Neuronal stem cell (in vitro differentiated cells): ENCODE data around the gene TYMP.
"Not testable (repeated sequence)": the region's sequence is repeated elsewhere in the genome, so short reads cannot be mapped to it uniquely, and the experiment has no call there.

Experiments
- DNase-seq: peaks from one replicate; pipeline ENCODE4 v3.0.0-alpha.2; 2013; ENCODE audit warnings: low spot score
- H2AFZ ChIP-seq: one replicate; pipeline ENCODE4 v1.6.1; 2013; ENCODE audit warnings: mild to moderate bottlenecking, low read length, inconsistent platforms
- H2AK5ac ChIP-seq: 2 replicates; pipeline ENCODE4 v1.6.1; 2013; ENCODE audit warnings: low read depth, mild to moderate bottlenecking, inconsistent platforms, low read length, moderate library complexity, mixed read lengths
- H2BK120ac ChIP-seq: 2 replicates; pipeline ENCODE4 v1.6.1; 2013; ENCODE audit warnings: low read depth, mild to moderate bottlenecking, inconsistent platforms, low read length, moderate library complexity, mixed read lengths
- H2BK12ac ChIP-seq: one replicate; pipeline ENCODE4 v1.6.1; 2013; ENCODE audit warnings: low read length, inconsistent platforms
- H2BK15ac ChIP-seq: 2 replicates; pipeline ENCODE4 v1.6.1; 2013; ENCODE audit warnings: mild to moderate bottlenecking, low read length, inconsistent platforms, mixed read lengths
- H2BK5ac ChIP-seq: one replicate; pipeline ENCODE4 v1.6.1; 2013; ENCODE audit warnings: inconsistent platforms, mild to moderate bottlenecking, low read length, moderate library complexity
- H3K14ac ChIP-seq: one replicate; pipeline ENCODE4 v1.6.1; 2013; ENCODE audit warnings: low read length, inconsistent platforms
- H3K18ac ChIP-seq: 2 replicates; pipeline ENCODE4 v1.6.1; 2013; ENCODE audit warnings: low read length, inconsistent platforms
- H3K23ac ChIP-seq: 2 replicates; pipeline ENCODE4 v1.6.1; 2013; ENCODE audit warnings: low read depth, mild to moderate bottlenecking, mixed read lengths, low read length, inconsistent platforms; ENCODE audit not compliant: poor library complexity
- H3K27ac ChIP-seq: replicated peaks from 3 replicates; pipeline ENCODE4 v1.5.1; 2013; ENCODE audit warnings: low read length, inconsistent platforms
- H3K27me3 ChIP-seq, 3 experiments: 2 replicates each; pipeline ENCODE4 v1.6.1; 2013; ENCODE audit warnings: low read length in 3 of 3, mild to moderate bottlenecking in 2 of 3, inconsistent platforms in 1 of 3, low read depth in 1 of 3, mixed read lengths in 1 of 3, moderate library complexity in 1 of 3; ENCODE audit not compliant: control insufficient read depth in 3 of 3, insufficient read depth in 3 of 3
- H3K36me3 ChIP-seq, 2 donors: replicated peaks in 1 of 2; 2 replicates each; pipeline ENCODE4 v1.6.1; 2013; ENCODE audit warnings: low read length in 2 of 2; ENCODE audit not compliant: control insufficient read depth in 2 of 2, insufficient read depth in 2 of 2
- H3K4ac ChIP-seq: 2 replicates; pipeline ENCODE4 v1.6.1; 2013; ENCODE audit warnings: inconsistent platforms, mild to moderate bottlenecking, low read length, moderate library complexity
- H3K4me1 ChIP-seq, 2 donors: 1 replicate in 1 of 2; 2 replicates in 1 of 2; pipeline ENCODE4 v1.6.1; 2013; ENCODE audit warnings: low read length in 2 of 2, low read depth in 1 of 2; ENCODE audit not compliant: control insufficient read depth in 2 of 2, insufficient read depth in 1 of 2
- H3K4me2 ChIP-seq: one replicate; pipeline ENCODE4 v1.6.1; 2013; ENCODE audit warnings: mild to moderate bottlenecking, low read length, inconsistent platforms; ENCODE audit not compliant: insufficient read depth, poor library complexity, severe bottlenecking
- H3K4me3 ChIP-seq, 2 donors: 2 replicates each; pipeline ENCODE4 v1.5.1; 2013; ENCODE audit warnings: low read length in 2 of 2, mild to moderate bottlenecking in 2 of 2, inconsistent platforms in 1 of 2, moderate library complexity in 1 of 2
- H3K79me1 ChIP-seq: one replicate; pipeline ENCODE4 v1.6.1; 2013; ENCODE audit warnings: low read depth, mild to moderate bottlenecking, inconsistent platforms, low read length, moderate library complexity
- H3K9ac ChIP-seq: one replicate; pipeline ENCODE4 v1.6.1; 2013; ENCODE audit warnings: mild to moderate bottlenecking, low read depth, low read length, inconsistent platforms; ENCODE audit not compliant: poor library complexity
- H3K9me3 ChIP-seq, 2 donors: replicated peaks in 1 of 2; 2 replicates each; pipeline versions ENCODE3 to v1.6.1; 2013; ENCODE audit warnings: low read length in 2 of 2, mild to moderate bottlenecking in 2 of 2, inconsistent platforms in 1 of 2, low read depth in 1 of 2, mixed read lengths in 1 of 2, moderate library complexity in 1 of 2; ENCODE audit not compliant: control insufficient read depth in 2 of 2, insufficient read depth in 1 of 2
- H4K8ac ChIP-seq: one replicate; pipeline ENCODE4 v1.6.1; 2013; ENCODE audit warnings: low read depth, mild to moderate bottlenecking, inconsistent platforms, low read length, moderate library complexity
- H4K91ac ChIP-seq: one replicate; pipeline ENCODE4 v1.6.1; 2013; ENCODE audit warnings: low read length, low read depth, mild to moderate bottlenecking, inconsistent platforms; ENCODE audit not compliant: poor library complexity
- WGBS, 2 donors: extraction: QIAGEN DNeasy Blood & Tissue Kit; methylation state at CpG; one replicate each; pipeline ENCODE4 v1.1.7; 2013; ENCODE audit warnings: missing lambda C conversion rate in 2 of 2, mixed read lengths in 1 of 2; ENCODE audit not compliant: insufficient read length in 2 of 2, insufficient replicate concordance in 1 of 2; ENCODE audit errors: extremely low coverage in 2 of 2; 5-methylcytosine and 5-hydroxymethylcytosine counted together

The TYMP gene

GRCh38 chr22:50544078-50544745, 14.4 kb upstream of the TYMP start:
- peak overlapping the region; percentile 76 for H2AFZ ChIP-seq
- H3K4me3 ChIP-seq = peak overlapping the region in 1 of 2 donors; percentile 51
- H2BK15ac ChIP-seq = no peak overlapping the region
- no peak overlapping the region for H2AK5ac ChIP-seq
- H3K23ac ChIP-seq = peak overlapping the region; percentile 31
- H3K79me1 ChIP-seq = no peaks in the 10 kb centered on the region
- no peak overlapping the region for H3K9ac ChIP-seq
- H3K27me3 ChIP-seq = peaks cover 0 to 19% (median 13%) of the 10 kb centered on the region in 3 experiments
- H3K14ac ChIP-seq = no peak overlapping the region
- no CpG with 5 or more reads among the region's 52 CpGs for WGBS, 2 donors
- no peaks in the 10 kb centered on the region for H3K9me3 ChIP-seq
- H3K27ac ChIP-seq = no peak overlapping the region
- no peak overlapping the region for H3K4ac ChIP-seq
- peak overlapping the region; percentile 48 for H3K18ac ChIP-seq
- H2BK12ac ChIP-seq = no peak overlapping the region
- H3K36me3 ChIP-seq = no peaks in the 10 kb centered on the region
- no peak overlapping the region for H2BK120ac ChIP-seq
- peak overlapping the region; percentile 17 for H4K8ac ChIP-seq
- peak; percentile 69 for DNase-seq
- peak overlapping the region; percentile 40 for H3K4me2 ChIP-seq
- no peaks in the 10 kb centered on the region for H3K4me1 ChIP-seq
- H4K91ac ChIP-seq = no peak overlapping the region
- no peak overlapping the region for H2BK5ac ChIP-seq

GRCh38 chr22:50542416-50542927, 12.7 kb upstream of the TYMP start:
- H4K8ac ChIP-seq = no peak overlapping the region
- DNase-seq = no peak
- no peak overlapping the region for H3K14ac ChIP-seq
- no peak overlapping the region for H2BK12ac ChIP-seq
- no peak overlapping the region for H3K27ac ChIP-seq
- H4K91ac ChIP-seq = no peak overlapping the region
- no peak overlapping the region for H2BK15ac ChIP-seq
- H3K9ac ChIP-seq = peak overlapping the region; percentile 47
- no peaks in the 10 kb centered on the region for H3K36me3 ChIP-seq
- no peak overlapping the region for H3K23ac ChIP-seq
- H2AFZ ChIP-seq = no peak overlapping the region
- no peak overlapping the region for H3K4me3 ChIP-seq
- no peak overlapping the region for H3K4ac ChIP-seq
- H3K27me3 ChIP-seq = peaks cover 0 to 19% (median 13%) of the 10 kb centered on the region in 3 experiments
- H3K4me1 ChIP-seq = no peaks in the 10 kb centered on the region
- WGBS, 2 donors = no CpG with 5 or more reads among the region's 19 CpGs
- no peak overlapping the region for H2AK5ac ChIP-seq
- H2BK120ac ChIP-seq = no peak overlapping the region
- H3K9me3 ChIP-seq = no peaks in the 10 kb centered on the region
- no peak overlapping the region for H3K18ac ChIP-seq
- H3K4me2 ChIP-seq = no peak overlapping the region
- H2BK5ac ChIP-seq = no peak overlapping the region
- H3K79me1 ChIP-seq = no peaks in the 10 kb centered on the region

GRCh38 chr22:50541667-50542026, 11.8 kb upstream of the TYMP start:
- H3K14ac ChIP-seq, H2BK12ac ChIP-seq, H3K36me3 ChIP-seq, H2AFZ ChIP-seq, DNase-seq, H3K4me3 ChIP-seq, H3K9ac ChIP-seq, H2AK5ac ChIP-seq, H2BK5ac ChIP-seq, H3K4ac ChIP-seq, H3K79me1 ChIP-seq, H2BK15ac ChIP-seq, H3K4me2 ChIP-seq, H2BK120ac ChIP-seq, H3K18ac ChIP-seq, H3K27ac ChIP-seq, H4K8ac ChIP-seq, H3K23ac ChIP-seq, H4K91ac ChIP-seq, H3K9me3 ChIP-seq, H3K4me1 ChIP-seq: not testable (repeated sequence)
- peaks cover 0 to 19% (median 13%) of the 10 kb centered on the region in 3 experiments for H3K27me3 ChIP-seq
- WGBS, 2 donors = no CpG with 5 or more reads among the region's 5 CpGs

- H3K23ac ChIP-seq = no peak overlapping the region
- no CpG with 5 or more reads among the region's 10 CpGs for WGBS, 2 donors
- H2BK12ac ChIP-seq = no peak overlapping the region
These were observed 10.6 kb upstream of the TYMP start for GRCh38 chr22:50540381-50540780.

More at GRCh38 chr22:50540381-50540780, 10.6 kb upstream of the TYMP start:
- no peaks in the 10 kb centered on the region for H3K36me3 ChIP-seq
- no peak overlapping the region for H3K4ac ChIP-seq
- no peak overlapping the region for H3K9ac ChIP-seq
- no peaks in the 10 kb centered on the region for H3K9me3 ChIP-seq
- DNase-seq = no peak
- no peak overlapping the region for H3K4me3 ChIP-seq
- no peak overlapping the region for H2BK15ac ChIP-seq
- H3K79me1 ChIP-seq = no peaks in the 10 kb centered on the region
- H3K4me1 ChIP-seq = no peaks in the 10 kb centered on the region
- no peak overlapping the region for H4K91ac ChIP-seq
- H3K4me2 ChIP-seq = no peak overlapping the region
- no peak overlapping the region for H2BK5ac ChIP-seq
- no peak overlapping the region for H3K14ac ChIP-seq
- H3K27me3 ChIP-seq = peaks cover 0 to 12% (median 8%) of the 10 kb centered on the region in 3 experiments
- H2AFZ ChIP-seq = no peak overlapping the region
- no peak overlapping the region for H4K8ac ChIP-seq
- H3K27ac ChIP-seq = no peak overlapping the region
- no peak overlapping the region for H2AK5ac ChIP-seq
- no peak overlapping the region for H3K18ac ChIP-seq
- no peak overlapping the region for H2BK120ac ChIP-seq
